GM19324 (cell line): ENCODE measurements around the gene AUTS2.

ENCODE experiments used
- ATAC-seq: cut with Tn5 transposase; IDR thresholded peaks from one replicate; pipeline ENCODE4 v1.9.1; 2021; ENCODE audit warnings: mild to moderate bottlenecking, moderate library complexity; ENCODE audit not compliant: unreplicated experiment, low FRiP score

The AUTS2 gene

DNA sequence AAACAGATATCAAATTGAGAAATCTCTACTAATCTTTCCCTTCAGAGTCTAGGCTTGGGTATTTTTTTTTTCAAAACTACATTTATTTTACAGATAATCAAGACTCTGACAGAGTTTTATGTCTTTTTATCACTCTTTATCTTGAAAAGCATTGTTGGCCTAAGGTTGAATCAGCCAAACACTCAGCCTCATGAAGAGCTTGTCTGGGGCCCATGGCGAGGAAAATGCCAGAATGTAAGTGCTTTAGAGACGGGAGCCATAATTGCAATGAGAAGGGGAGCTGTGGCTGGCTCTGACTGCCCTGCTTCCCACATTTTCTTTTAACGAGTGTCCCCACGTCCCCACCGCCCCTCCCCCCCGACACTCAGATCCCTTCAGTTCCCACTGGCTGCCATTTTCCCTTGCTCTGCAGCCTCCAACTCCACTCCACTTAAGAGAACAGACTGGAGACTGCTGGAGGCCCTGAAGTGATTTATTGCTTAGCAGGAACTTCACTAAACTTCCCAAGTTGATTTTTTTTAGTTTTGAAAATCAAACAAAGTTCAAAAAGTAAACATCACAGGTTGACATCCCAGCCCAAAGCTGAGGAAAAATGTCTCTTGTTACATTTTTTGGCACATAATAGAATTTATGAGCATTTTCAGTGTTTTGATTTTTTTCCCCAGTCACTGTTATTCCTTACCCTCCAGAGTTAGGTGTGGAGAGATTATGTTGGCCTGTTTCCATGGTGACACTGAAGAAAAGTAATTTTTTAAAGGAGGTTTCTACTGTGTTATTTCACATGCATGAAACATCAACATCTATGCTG, 896.2 kb downstream of the AUTS2 start:
- no peak for ATAC-seq

DNA sequence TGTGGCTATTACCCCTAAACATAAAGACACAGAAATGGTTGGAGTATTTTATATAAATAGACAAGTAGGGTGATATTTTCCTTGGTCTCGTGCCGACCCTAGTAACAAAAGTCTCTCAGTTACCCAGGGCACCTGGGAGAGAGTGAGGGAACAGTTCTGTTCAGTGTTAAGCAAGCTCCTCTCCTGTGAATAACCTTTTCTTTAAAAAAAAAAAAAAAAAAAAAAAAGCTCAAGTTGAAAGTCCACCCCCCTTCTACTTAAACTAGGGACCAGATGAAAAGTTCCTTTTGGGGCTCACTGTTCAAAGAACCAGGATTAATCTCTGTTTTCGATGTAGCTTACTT, 896.7 kb downstream of the AUTS2 start:
- ATAC-seq = no peak

DNA sequence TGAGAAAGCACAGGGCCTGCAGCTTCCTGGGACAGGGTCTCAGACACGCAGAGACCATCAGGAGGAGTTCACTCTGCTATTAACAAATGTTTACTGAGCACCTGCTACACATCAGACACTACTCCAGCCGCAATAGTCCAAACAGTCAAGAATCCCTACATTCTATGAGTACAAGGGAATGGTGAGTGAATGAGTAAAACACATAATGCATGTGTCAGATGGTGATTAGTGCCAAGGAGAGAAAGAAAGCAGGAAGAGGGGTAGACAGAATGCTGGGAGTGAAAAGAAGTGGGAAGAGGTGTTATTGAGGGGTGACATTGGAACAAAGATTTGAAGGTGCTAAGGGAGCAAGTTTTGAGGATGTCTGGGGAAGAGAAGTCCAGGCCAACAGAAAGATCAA, 899.5 kb downstream of the AUTS2 start:
- ATAC-seq = no peak

DNA sequence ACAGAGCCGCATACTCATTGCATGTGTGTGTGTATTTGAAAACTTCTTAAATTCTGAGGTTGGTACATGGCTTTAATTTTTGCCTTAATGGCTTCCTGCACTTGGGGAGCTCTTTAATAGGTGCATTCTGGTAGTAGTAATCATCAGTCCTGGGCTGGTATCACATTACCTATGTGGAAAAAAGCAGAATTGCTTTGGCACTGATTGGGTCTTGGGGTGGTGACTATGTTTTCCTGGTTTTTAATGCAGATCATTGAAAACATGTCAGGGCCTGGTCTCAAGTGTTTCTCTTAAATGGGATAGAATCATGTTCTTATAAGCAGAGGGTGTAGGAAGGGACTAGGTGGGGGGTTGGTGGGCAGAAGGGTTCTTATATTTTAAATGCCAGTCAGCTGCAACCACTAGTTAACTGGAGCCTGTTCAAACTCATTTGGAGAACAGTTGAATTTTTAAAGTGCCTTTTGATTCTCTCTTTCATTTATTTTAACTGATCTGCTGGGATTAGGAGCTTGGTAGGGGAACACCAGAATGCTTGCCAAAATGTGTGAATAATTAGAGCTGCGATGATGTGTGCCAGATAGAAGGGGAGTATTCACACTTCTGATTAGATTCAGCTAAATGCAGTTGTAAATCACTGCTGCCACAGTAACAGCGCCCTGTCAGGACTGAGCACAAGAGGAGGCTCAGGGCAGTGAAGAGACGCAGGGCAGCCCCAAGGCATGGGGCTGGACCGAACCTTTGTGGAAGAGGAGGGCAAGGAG, 900.1 kb downstream of the AUTS2 start:
- ATAC-seq = no peak

DNA sequence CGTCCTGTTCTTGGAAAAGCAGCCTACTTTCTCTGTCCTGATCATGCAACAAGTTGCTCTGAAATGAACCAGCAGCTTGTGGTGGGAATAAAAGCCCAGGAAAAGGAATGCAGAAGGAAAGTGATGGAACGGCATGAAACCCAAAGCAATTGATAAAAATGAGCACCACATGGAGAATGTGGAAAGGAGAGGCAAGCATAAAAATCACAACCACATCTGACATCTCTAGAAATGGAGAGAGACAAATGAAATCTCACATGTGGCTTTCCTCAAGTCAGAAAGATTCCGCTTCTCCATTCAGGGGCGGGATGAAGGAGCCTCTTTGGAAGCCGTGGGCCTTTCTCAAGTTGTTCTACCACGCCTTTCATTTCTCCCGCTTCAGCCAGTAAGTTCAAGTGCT, 902.0 kb downstream of the AUTS2 start:
- ATAC-seq = no peak

DNA sequence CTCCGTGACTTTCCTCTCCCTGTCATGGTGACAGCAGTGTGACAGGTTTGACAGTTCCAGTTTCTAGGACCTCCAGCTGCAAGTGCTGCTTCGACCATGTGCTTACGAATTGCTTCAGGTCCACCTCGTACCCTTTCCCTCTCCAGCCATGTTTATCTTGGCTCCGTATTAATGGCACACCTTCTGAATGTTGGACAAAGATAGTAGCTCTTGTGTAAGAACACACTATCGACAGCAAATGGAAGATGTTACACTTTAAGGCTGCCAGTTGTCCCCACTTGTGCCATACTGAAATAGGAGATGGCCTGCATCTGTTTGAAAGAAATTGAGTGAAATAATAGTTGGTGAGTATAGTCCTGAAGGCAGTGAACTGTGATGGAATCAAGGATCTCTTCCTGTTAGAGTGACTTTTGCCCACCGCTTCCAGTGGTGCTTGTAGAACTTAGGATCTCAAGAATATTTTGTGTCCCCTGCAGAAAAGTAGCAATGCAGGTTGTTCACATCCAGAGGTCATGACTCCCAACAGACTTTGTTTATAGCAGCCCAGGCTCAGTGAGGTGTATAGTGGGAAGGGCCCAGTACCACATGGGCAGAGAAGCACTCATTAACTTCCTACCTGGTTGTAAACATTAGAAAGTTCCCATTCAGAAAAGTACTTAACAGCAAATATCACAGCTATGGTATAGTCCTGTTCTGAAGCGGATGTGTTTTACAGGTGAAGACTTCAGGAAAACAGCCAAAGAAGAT, 904.0 kb downstream of the AUTS2 start:
- no peak for ATAC-seq

DNA sequence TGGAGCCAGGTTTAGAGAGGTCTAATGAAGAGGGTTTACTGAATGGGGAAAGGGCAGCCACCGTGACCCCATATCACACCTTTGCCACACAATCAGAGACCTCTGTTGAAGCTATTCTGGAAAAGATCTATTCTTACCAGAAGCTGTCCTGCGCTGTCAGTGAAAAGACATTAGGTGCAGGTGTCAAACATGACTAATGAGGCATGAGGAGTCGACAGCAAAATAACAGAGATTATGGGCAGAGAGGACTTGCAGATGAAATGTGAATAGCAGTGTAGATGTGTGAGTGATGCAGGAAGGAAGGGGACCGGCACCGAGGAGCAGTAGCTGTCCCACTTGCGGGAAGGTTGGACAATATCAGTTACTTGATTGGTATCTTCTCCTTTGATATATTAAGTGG, 906.0 kb downstream of the AUTS2 start:
- no peak for ATAC-seq

DNA sequence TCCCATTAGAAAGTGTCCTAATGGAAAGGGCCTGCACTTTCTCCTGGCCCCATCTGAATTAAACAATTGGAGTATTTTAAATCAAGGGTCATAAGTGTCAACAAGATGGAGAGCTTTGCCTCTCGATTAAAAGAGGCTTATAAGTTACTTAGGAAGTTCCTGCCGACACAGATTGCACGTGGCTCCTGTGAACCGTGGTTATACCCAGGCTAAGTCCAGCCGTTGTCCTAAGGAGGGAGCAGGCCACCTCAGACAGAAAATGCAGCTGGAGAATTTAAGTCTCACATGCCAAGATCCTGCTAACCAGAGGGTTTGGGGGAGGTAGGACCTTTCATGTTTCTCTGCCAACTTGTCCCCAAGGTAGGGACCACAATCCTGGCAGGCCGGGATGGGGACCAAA, 907.2 kb downstream of the AUTS2 start:
- ATAC-seq = no peak

DNA sequence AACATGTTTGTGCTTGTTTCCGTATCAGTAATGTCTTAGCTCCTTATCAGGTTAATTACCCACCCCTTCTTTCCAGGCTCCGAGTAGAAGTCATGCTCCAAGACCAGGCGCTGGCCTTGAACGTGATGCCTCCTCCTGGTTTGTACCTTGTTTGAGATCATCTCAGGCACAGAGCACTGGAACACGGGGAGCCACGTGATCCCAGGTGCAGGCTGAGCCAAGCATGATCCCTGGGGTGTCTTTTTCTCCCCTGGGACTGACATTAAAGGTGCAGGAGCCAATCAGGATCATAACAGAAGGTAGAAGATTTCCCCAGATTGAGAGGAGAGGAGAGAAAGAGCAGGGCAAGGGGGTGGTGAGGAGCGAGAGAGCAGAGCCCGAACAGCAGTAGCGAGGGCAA, 907.6 kb downstream of the AUTS2 start:
- ATAC-seq = no peak

DNA sequence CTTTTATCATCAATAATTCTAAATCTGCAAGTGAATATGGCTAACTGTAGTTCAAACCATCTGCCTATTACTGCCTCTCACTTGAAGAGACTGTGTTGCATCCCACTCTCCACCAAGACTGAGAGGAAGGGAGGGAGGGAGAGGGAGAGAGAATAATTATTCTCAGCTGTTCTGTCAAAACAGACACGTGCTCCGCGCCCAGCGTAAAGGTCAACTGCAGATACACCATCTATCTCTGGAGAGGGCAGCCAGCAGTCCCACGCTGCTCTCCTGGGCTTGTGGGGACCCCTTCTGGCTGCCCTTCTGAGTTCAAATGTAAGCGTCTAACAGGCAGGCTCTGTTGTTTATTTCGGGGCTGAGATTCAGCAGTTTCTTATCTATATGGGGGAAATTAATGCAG, 908.2 kb downstream of the AUTS2 start:
- no peak for ATAC-seq

DNA sequence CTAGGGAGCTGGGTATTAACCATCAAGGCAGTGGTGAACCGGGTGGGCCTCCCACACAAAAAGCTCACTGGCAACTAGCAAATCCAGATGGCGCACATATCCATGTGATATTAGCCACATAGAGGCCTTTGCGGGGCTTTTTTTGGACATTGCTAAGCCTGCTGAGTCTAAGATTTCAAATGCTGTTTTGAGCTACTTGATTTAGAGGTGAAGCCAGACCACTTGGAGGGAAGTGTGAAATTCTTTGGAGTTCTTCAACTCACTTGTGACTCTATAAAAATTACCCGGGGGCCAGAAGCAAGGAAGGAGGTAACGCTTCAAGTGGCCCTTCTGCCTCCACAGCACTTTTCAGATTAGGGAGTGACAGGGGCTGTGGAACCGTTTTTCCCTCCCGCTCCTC, 913.9 kb downstream of the AUTS2 start:
- no peak for ATAC-seq

DNA sequence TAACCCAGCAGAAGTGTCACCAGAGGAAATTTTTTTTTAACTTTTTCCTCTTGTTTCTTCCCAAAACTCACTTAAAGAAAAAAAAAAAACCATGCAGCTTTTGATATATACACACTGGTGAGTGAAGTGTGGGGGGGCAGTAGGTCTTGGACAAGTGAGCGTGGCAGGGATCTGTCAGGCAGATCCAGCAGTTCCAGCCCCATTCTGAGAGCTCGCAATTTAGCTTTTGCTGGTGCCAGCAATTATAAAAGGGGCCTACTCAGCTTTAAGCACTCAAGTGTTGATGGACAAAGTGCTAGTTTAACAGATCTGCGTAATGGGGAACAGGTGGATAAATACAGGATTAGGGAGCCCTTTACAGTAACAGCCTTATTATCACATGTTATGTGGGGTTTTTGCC, 914.5 kb downstream of the AUTS2 start:
- ATAC-seq = no peak

DNA sequence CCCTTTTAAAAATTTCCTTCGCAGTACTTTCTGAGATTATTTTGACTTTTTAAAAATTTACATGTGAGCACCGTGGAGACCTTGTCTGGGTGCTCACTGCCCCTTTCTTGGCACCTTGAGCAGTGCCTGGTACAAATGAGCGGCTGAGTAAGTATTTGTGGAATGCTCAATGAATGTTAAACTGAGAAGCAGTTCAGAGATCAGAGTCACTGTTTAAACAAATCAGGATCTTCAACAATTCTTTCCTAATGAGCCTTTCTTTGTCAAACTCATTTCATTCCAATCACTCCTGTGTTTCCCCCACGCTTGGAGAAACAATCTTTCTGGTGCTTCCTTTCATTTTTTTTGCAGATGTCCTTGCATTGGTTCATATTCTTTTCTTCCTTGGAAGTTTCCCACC, 922.3 kb downstream of the AUTS2 start:
- no peak for ATAC-seq

DNA sequence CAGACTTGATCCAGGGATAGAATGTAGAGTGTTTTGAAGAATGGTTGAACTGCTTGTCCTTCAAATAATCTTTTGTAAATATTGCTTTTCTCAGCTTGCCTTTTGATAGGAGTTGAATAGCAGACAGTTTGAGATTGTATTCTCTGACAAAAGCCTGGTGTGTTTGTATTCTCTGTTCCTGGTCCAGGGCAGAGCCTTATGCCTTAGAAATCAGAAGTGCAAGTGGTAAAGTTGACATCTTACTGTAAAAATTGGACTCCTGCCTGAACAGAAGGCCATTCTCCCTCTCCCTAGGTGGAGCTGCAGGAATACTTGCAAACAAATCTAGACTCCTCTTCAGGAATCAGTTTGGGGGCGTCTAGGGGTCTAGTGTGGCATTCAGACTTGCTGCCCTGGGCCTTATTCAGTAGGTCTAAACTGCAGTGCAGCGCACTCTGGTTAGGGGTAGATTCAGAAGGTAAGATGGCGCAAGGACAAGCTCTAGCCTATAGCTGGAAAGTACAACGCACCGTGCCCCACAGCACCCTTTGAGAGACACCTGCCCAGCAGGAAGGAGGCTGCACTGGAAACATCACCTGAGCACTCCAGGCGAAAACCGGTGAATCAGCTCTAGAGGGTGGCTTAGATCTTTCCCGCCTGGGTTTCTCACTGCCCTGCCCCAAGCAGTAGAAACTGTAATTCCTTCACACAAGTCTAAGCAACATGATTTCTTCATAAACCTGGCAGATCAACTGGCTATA, 925.1 kb downstream of the AUTS2 start:
- no peak for ATAC-seq

DNA sequence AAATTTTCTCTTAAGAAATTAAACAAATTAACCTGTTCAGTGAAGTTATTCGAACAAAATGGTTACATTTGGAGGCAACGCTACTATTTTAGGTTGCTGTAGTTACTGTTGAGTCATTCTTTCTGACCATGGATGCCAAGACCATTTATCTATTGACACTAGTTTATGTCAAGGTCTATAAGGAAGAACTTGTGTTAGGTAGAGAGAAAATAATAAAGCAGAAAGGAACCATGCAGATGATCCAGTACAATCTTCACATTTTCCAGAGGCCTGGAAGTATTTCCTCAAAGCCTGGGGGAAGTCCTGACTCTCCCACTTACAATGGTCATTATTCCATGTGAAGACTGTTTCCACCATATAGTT, 925.7 kb downstream of the AUTS2 start:
- no peak for ATAC-seq

DNA sequence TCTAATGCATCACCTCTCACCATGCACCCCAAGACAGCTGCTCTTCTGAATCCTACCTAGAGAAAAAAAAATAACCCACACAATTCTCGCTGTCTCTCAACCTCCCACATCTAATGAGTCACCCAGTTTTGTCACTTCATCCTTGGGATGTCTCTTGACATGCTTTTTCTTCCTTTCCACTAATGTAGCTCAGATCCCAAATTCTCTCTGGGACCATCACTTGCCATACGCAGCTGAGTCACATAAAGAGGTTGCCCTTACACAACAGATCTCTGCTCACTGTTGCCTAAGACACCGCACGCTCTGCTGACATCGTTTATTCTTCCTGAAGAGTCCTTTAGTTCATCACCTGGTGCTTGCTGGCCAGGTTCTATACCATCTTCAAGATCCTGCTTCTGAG, 927.7 kb downstream of the AUTS2 start:
- ATAC-seq = no peak

DNA sequence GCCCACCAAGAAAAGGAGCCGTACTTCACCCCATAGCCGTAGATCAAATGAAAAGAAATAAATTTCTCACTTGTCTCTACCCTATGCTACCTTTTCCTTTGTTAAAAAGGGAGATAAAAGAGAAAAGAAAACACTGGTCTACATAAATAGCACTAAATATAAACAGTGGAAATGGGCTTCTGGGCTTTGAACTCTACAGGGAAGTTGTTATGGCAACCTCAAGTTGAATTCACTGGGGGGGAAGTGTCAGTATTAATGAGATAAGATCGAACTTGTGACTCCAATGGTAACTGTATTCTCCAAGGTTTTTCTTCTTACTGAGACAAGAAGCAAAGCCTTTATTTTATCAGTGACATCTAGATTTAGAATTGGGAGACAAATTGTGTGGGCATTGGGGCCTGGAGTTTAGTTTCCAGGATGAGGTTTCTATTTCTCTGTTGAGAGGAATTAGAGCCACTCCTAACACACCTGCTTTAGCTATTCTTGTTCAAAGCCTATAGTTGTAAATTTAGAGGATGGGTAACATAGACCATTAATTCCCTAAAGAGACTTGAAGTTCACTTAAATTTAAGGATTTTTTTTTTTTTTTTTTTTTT, 929.3 kb downstream of the AUTS2 start:
- ATAC-seq = no peak

DNA sequence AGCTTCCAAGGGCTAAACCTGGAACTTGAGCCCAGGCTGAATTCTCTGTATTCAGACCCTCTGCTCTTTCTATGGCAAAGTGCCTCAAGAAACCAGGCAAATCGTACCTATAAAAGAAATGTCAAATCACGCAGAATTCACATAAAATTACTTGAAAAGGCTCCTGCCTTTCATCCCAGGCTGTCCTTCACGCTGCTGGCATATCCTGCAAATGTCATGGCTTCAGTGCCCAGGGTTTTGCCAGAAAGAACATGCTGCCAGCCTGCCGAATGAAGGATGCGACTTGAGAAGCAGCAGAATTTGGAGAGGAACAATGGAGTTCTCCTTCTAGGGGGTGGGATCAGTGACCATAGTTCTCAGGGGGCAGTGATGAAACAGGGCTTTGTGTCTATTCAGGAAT, 931.2 kb downstream of the AUTS2 start:
- ATAC-seq = no peak

DNA sequence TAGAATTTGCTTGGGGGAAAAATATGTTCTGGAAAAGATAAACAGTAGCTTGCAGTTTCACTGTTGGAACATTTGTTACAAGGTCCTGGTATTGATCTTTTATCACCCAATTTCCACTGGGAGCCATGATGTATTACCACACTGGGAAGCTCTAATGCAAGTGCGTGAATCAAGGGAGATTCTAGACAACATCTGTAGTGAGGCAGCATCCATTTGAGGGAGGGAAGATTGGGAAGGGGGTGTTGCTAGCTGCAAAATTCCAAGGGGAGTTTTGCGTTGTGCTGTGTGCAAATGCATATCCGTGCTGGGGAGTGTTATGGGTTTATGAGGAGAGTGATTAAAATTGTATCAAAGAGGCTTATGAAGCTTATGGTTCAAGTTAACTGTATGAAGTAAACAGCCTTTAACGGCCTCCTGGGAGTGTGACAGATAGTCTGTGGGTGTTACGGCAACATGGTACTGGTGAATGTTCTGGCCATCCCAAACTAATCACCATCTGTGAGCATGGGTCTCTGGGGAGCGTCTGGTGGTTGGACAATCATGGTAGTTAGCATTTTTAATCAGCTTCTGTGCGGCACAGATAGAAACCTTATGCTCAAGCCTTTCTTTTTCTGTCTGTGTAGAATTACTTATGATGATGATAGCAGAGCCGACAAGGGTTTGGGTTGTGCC, 931.8 kb downstream of the AUTS2 start:
- ATAC-seq = no peak

DNA sequence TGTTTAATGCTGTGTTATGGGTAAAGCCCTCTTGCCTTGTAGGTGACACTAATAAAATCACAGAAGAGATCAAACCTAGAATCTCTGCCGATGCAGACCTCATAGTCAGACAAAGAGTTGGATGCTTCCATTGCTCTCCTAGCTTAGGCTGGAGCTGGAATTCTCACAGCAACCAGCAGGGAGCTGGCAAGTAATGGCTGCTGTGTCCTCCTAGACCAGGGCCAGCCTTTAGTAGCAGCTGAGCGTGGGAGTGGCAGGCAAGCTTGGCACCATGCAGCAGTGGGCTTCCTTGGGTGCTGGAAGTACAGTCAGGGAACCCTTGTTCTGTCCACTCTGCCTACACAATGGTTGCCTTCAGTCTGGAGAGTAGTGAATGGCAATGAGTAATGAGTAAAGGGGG, 935.3 kb downstream of the AUTS2 start:
- ATAC-seq = no peak
